ES-I3 (cell line): ENCODE results near the gene ARHGAP27.

Experiments used
- H3K36me3 ChIP-seq: 2 replicates; pipeline ENCODE4 v1.6.1; 2013; ENCODE audit warnings: mild to moderate bottlenecking, low read length, control low read depth, moderate library complexity; ENCODE audit not compliant: insufficient read depth
- H3K4me1 ChIP-seq: 2 replicates; pipeline ENCODE4 v1.6.1; 2013; ENCODE audit warnings: mild to moderate bottlenecking, control low read depth, low read length; ENCODE audit not compliant: insufficient read depth
- H3K9ac ChIP-seq: 2 replicates; pipeline ENCODE4 v1.6.1; 2013; ENCODE audit warnings: low read depth, mild to moderate bottlenecking, low read length, moderate library complexity
- H3K9me3 ChIP-seq: 2 replicates; pipeline ENCODE4 v1.6.1; 2013; ENCODE audit warnings: mild to moderate bottlenecking, low read length, moderate library complexity; ENCODE audit not compliant: control insufficient read depth, insufficient read depth

ARHGAP27 gene

DNA sequence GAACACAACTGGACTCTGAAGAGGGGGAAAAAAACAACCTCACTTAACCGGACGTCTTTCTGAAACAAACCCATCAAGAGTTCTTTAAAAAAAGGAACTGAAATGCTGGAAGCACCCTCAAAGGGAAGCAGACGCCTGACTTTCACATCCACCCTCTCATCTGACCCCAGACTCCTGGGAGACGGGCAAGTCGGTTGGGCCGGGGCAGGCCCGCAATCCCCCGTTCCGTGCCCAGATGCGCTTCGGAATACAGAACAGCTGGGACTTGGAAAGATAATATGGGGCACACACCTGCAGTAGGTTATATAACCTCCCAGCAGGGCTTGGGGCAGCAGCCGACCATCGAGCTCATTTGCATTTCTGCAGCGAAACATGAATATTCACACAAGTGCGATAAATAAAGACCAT lies 3.7 kb downstream of the ARHGAP27 start:
- H3K4me1 ChIP-seq = peaks cover 19% of the 10 kb centered on the region; the same call in 1 of the 2 replicates
- peak overlapping the region; percentile 70; the same call in 1 of the 2 replicates for H3K9ac ChIP-seq
- H3K9me3 ChIP-seq = no peaks in the 10 kb centered on the region
- no peaks in the 10 kb centered on the region for H3K36me3 ChIP-seq

DNA sequence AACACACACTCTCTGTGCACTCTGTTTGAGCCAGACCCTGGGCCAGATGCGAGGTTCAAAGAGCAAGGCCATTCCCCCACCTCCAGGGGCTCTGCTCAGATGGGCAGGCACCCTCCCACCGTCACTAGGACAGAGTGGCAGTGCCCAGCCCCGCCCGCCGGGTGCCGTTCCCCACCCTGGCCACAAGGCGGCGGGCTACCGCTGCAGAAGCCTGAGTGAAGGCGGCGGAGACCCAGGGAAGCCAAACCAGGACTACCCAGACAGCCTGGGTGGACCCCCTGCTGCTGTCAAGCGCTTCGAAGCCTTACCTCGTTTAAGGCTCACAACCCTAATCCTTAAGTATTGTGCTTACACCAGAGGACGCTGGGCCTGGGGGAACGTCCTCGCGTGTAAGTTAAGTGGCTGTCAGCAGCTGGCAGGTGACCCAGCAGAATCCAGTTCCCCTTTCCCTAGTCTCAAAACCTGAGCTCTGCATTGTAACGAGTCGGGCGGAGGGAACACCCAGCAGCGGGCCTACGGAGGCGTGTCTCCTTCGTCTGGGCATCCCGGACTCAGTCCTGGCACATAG lies 4.5 kb downstream of the ARHGAP27 start:
- Histone ChIP-seq H3K4me1 (peaks cover 13% of the 10 kb centered on the region; the same call in 1 of the 2 replicates), H3K36me3 (no peaks in the 10 kb centered on the region), H3K9ac (peak overlapping the region; percentile 70; the same call in 1 of the 2 replicates), H3K9me3 (no peaks in the 10 kb centered on the region)

DNA sequence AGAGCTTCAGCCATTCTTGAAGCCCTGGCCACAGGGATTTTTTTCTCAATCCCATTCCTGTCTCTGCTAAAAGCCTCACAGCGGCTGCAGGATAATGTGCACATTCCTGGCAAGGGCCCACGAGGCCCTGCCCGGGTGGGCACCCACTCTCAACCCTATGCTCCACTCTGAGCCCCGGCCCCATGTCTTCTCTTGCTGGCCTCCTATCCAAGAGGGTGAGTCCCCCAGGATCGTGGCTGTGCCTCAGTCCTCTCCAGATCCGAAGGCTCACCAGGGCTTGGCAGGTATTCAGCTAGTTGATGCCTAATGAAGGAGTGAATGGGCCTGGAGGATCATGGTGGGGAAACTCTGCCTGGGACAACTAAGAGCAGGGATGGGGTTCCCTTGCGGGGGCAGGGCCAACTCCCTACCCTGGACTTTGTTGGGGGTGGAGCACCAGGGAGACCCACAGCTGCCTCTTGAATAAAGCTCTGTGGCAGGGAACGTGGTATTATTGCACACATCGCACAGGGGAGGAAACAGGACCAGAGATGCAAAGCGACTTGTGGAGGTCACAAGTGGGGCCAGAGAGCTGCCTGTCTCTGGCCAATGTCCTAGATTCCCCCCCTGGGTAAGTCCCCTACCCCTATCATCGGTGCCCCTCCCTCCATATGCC lies 5.4 kb downstream of the ARHGAP27 start:
- Histone ChIP-seq H3K9me3 (no peaks in the 10 kb centered on the region), H3K9ac (no peak overlapping the region), H3K36me3 (no peaks in the 10 kb centered on the region), H3K4me1 (peaks cover 12% of the 10 kb centered on the region; the same call in 1 of the 2 replicates)

DNA sequence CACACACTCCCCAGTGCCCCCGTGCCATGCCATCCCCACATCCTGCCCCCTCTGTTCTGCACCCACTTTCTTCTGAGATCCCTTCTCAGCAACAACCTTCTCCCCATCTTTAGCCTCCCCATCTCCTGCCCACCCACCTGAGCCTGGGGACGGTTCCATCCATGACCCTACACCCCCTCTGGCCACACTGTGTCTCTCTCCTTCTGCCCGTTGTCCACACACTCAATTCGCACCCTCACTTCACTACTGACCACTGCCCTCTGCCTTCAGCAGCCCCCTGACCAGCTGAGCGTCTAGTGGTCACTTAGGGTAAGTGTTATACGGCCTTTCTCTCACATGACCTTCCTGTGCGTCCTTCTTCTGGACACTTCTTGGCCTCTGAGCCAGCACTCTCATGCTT lies 6.1 kb downstream of the ARHGAP27 start:
- H3K9ac ChIP-seq = no peak overlapping the region
- H3K4me1 ChIP-seq = peaks cover 12% of the 10 kb centered on the region; the same call in 1 of the 2 replicates
- no peaks in the 10 kb centered on the region for H3K9me3 ChIP-seq
- H3K36me3 ChIP-seq = no peaks in the 10 kb centered on the region

DNA sequence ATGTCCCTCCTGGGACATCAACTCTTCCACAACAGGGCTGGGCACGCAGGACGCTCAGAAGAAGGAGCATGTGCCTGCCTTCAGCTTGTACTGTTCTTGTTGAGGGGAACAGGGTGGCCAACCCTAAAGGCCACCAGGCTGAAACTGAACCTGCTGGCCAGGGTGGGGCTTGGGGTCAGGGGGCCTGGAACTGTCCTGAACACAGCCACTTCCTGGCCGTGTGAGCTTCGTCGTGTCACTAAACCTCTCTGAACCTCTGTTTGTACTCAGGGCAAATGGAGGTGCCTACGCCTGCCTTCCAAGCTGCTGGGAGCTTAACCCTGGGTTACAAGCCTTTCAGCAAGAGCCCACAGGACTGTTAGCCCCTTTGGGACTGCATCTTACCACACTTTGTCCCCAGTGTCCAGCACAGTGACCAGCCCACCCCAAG lies 6.7 kb downstream of the ARHGAP27 start:
- Histone ChIP-seq H3K9ac (no peak overlapping the region; the same call in 1 of the 2 replicates), H3K9me3 (no peaks in the 10 kb centered on the region), H3K36me3 (no peaks in the 10 kb centered on the region), H3K4me1 (peaks cover 12% of the 10 kb centered on the region; the same call in 1 of the 2 replicates)

DNA sequence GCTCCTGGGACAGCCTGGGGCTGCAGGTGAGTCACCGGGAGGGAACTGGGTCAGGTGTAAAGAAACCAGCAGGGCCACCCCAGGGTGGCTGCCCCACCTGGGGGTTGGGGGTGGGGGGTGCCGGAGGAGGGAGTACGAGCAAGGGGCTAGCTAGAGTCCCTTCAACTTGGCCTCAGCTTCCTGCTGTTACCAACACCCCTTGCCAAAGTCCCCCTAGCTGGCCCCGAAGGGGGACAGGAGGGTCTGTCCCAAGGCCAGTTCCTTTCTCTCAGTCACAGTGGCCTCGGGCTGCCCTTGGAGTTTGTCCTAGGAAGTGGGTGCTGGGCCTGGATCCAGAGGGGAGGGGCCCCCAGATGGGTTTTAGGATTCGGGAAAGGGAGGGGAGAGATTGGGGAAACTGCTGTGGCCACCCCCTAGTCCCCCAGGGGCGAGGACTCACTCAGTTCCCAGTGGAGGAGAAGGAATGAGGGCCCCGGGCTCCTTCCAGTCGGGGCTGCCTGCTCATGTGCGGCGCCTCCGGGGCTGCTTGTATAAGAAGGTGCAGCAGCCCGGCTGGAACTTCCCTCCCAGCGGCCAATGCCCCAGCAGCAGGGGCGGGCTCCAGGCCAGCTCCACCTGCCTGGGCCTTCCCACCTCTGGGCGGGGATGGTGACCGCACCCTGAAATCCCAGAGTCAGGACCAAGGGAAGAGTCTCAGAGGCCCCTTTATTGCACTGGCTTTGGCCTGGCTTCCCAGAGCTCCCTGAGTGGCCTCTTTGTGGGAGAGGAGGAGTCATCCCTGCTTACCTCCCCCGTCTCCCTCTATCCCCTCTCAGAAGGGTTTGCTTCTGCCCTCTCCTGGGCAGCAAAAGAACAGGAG lies 7.3 kb downstream of the ARHGAP27 start:
- H3K9me3 ChIP-seq = no peaks in the 10 kb centered on the region
- H3K9ac ChIP-seq = peak overlapping the region; percentile 62
- H3K4me1 ChIP-seq = peaks cover 12% of the 10 kb centered on the region; the same call in 1 of the 2 replicates
- H3K36me3 ChIP-seq = no peaks in the 10 kb centered on the region

DNA sequence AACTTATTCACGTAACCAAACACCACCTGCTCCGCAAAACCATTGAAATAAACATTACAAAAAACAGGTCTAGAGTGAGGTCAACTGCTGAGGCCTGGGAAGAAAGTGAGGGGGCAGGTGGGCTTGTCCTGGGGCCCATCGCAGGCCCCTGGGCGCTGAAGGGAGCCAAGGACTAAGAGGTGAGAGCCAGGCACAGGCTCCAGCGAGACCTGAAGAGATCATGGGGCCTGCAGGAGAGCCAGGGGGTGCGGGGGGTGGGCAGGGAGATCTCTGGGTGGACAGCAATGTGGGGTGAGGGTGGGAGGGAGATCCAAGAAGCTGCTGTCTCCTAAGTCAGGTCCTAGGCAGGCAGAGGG lies 7.9 kb downstream of the ARHGAP27 start:
- H3K36me3 ChIP-seq = no peaks in the 10 kb centered on the region
- peak overlapping the region; percentile 62 for H3K9ac ChIP-seq
- H3K9me3 ChIP-seq = no peaks in the 10 kb centered on the region
- H3K4me1 ChIP-seq = peaks cover 12% of the 10 kb centered on the region; the same call in 1 of the 2 replicates

DNA sequence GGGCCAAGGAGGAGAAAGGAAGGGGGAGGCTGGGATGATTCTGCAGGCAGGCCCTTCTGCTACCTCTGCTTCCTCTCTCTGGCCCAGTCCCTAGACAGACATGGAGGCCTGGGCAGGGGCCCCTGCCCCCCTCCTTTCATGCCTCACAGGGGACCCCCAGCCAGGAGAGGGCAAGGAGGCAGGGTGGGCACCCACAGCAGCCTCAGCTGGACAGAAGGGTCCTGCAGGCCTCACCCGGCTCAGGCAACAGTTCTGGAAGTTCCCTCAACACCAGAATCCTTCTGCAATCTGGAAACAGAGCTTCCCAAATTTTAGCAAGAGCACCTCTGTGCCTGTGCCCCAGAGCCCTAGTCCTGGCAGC lies 8.7 kb downstream of the ARHGAP27 start:
- H3K36me3 ChIP-seq = no peaks in the 10 kb centered on the region
- no peak overlapping the region for H3K9ac ChIP-seq
- H3K4me1 ChIP-seq = peaks cover 12% of the 10 kb centered on the region; the same call in 1 of the 2 replicates
- no peaks in the 10 kb centered on the region for H3K9me3 ChIP-seq

DNA sequence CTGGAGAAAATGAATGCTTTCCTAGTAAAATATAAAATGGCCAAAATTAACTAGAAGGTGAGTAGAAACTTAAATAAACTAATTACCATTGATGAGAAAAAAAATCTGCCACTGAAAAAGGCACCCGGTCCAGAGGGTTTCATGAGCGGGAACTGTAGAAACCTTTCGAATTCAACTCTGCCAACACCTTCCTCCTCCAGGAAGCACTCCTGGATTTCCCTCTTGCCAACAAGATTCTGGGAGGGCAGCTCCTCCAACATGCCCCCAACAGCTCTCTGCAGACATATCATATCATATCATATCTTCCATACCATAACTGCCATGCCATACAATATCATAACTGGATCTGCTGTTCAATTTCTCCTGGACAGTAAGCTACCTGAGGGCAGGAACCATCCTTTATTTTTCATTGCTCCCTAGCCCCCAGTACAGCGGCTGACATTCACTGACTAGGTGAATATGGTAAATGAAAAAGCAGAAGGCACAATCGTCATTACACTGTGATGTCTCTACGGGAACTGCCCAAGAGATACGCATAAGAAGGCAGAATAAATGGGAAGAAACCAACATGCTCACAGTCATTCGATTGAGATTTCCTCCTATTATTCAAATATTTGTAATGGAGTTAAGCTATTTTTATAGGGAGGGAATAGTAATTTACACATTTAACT lies 9.2 kb downstream of the ARHGAP27 start:
- H3K4me1 ChIP-seq = peaks cover 12% of the 10 kb centered on the region; the same call in 1 of the 2 replicates
- no peaks in the 10 kb centered on the region for H3K9me3 ChIP-seq
- H3K9ac ChIP-seq = no peak overlapping the region
- no peaks in the 10 kb centered on the region for H3K36me3 ChIP-seq

DNA sequence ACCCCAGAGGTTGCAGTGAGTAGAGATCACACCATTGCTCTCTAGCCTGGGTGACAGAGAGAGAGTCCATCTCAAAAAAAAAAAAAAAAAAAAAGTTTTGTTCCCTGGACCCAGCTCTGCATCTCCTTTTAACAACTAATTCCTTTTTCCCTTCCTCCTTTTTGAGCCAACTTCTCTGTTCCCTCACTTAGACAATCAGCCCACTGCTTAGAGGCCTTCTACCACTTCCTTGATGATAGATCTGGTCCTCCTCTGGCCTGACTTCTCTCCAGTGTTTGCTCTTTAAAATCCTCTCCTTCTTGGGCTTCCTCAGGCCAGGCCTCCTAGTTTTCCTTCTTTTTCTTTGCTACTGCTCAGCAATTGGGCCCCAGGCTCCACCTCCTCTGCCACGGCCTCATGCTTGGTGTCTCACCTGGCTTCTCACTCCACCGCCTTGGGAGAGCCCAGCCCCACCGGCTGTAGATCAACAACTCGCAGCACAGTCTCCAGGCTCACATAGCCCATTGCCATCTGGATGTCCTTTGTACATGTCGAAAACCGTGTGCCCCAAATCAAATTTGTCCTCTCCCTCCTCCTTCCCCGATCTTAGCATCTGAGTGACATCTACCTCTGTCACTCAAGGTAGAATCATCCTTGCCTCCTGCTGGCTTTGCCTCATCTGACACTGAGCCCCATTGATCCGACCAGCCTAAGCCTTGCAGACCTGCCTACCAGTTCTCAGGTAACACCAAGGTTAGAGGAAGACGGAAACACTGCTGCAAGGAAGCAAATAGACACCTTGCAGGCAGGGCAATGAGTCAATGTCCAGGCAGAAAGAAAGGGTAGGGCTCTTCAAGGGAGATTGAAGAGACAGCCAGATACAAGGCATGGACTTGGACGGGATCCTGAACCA lies 17.4 kb downstream of the ARHGAP27 start:
- Histone ChIP-seq H3K9ac (no peak overlapping the region), H3K9me3 (no peaks in the 10 kb centered on the region), H3K36me3 (no peaks in the 10 kb centered on the region), H3K4me1 (peaks cover 17% of the 10 kb centered on the region; the same call in 1 of the 2 replicates)

DNA sequence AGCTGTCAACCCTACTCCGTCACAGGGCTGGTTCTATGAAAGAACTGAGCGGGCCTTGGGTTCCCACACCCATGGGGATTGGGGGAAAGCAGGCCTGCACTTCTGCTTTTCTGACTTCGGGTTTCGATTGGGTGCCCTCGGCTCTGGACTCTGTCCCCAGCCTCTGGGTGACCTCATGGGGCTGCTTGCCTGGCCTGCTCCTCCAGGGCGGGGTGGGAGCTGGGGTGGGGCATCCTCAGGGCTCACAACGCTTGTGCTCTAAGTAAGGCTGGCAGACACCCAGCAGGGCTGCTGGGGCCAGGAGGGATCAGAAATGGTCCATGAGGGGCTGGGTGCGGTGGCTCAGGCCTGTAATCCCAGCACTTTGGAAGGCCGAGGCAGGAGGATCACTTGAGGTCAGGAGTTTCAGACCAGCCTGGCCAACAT lies 19.2 kb downstream of the ARHGAP27 start:
- Histone ChIP-seq H3K4me1 (peaks cover 20% of the 10 kb centered on the region; the same call in 1 of the 2 replicates), H3K9me3 (no peaks in the 10 kb centered on the region), H3K36me3 (no peaks in the 10 kb centered on the region), H3K9ac (no peak overlapping the region)

DNA sequence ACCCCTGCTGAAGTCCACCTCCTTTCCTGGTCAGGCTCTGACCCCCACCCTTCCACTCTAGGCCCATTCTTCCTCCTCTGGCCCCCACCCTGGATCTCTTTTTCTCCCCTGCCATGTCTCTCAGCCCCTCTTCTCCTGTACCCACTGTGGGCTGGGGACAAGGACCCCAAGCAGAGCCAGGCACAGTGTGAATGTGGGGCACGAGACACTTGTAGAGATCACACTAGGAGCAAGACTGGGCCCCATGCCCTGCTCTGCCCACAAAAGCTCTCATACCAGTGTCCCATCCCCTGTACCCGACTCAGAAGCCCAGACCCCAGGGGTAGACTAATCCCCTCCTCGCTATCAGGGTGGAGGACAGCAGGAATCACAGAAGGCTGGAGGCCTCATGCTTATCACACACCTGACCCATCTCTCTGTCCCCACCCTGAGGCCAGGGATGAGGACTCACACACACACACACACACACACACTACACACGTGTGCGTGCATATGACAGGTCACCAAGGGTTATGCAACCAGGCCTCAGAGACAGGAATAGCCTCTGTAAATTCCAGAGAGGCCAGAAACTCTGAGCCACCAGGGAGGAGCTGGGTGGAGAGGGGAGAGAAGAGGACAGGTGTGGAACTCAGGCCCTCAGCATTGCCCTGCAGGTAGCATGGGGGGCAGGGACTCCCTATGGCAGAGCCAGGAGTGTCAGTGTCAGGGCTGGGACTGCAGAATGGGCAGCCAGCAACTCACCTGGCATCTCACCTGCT lies 21.1 kb downstream of the ARHGAP27 start:
- no peaks in the 10 kb centered on the region for H3K36me3 ChIP-seq
- H3K9ac ChIP-seq = no peak overlapping the region
- H3K4me1 ChIP-seq = peaks cover 26% of the 10 kb centered on the region; the same call in 1 of the 2 replicates
- H3K9me3 ChIP-seq = no peaks in the 10 kb centered on the region
